IMR-90 (cell line): ENCODE data around the gene YBEY. TPM values are rescaled to one million over a fixed set of nuclear protein-coding genes. Genes with fewer than 3 reads are reported as not detected.

Experiments
- ATAC-seq: fragments of 200-7000 bp; cut with Tn5 transposase; 2 replicates; pipeline ENCODE4 v1.9.1; 2020; ENCODE audit warnings: low read depth, mild to moderate bottlenecking, moderate library complexity
- BruUV-seq: library from RNA; stranded (reverse); fragments of 400-500 nt; replicated peaks from 2 replicates; lab custom pipeline; 2021; lab: Mats Ljungman, UMichigan
- CTCF ChIA-PET: fragments of 300-600 bp; formaldehyde crosslinking; extraction: SDS; loops from one replicate; lab custom pipeline; 2021; ENCODE audit warnings: antibody characterized with exemption; lab: Yijun Ruan, JAX
- POLR2A ChIA-PET: fragments of 300-600 bp; sonication (Branson Sonifier 250); formaldehyde crosslinking; loops from one replicate; lab custom pipeline; 2022; ENCODE audit warnings: antibody characterized with exemption; ENCODE audit not compliant: unreplicated experiment; lab: Charles Lee
- DNase-seq: peaks from one replicate; pipeline ENCODE4 v3.0.0; 2013
- H2AFZ ChIP-seq: replicated peaks from 2 replicates; pipeline ENCODE3; 2013; ENCODE audit warnings: low read length, mild to moderate bottlenecking; ENCODE audit not compliant: poor library complexity
- H2AK5ac ChIP-seq: 2 replicates; pipeline ENCODE4 v1.6.1; 2013; ENCODE audit warnings: low read depth, low read length, inconsistent platforms
- H2AK9ac ChIP-seq: replicated peaks from 2 replicates; pipeline ENCODE3; 2013; ENCODE audit warnings: mild to moderate bottlenecking, low read depth, low read length, moderate library complexity; ENCODE audit not compliant: poor library complexity
- H2BK120ac ChIP-seq: 2 replicates; pipeline ENCODE4 v1.6.1; 2013; ENCODE audit warnings: low read depth, low read length, inconsistent platforms
- H2BK15ac ChIP-seq: 3 replicates; pipeline ENCODE4 v1.6.1; 2013; ENCODE audit warnings: low read depth, low read length, inconsistent platforms
- H2BK20ac ChIP-seq: 2 replicates; pipeline ENCODE4 v1.6.1; 2013; ENCODE audit warnings: low read depth, mild to moderate bottlenecking, inconsistent platforms, low read length, moderate library complexity
- H2BK5ac ChIP-seq: 2 replicates; pipeline ENCODE4 v1.6.1; 2013; ENCODE audit warnings: mild to moderate bottlenecking, low read depth, low read length, inconsistent platforms; ENCODE audit not compliant: poor library complexity, severe bottlenecking
- H3K14ac ChIP-seq: replicated peaks from 2 replicates; pipeline ENCODE4 v1.6.1; 2013; ENCODE audit warnings: low read depth, low read length, inconsistent platforms
- H3K18ac ChIP-seq: 2 replicates; pipeline ENCODE4 v1.6.1; 2013; ENCODE audit warnings: low read depth, low read length, control low read depth
- H3K23ac ChIP-seq: 2 replicates; pipeline ENCODE4 v1.6.1; 2013; ENCODE audit warnings: low read depth, low read length, inconsistent platforms
- H3K27ac ChIP-seq: 2 replicates; pipeline ENCODE4 v1.5.1; 2013; ENCODE audit warnings: mild to moderate bottlenecking, control low read depth, low read length; ENCODE audit not compliant: insufficient read depth
- H3K27me3 ChIP-seq: 2 replicates; pipeline ENCODE4 v1.6.1; 2013; ENCODE audit warnings: low read length; ENCODE audit not compliant: control insufficient read depth, insufficient read depth
- H3K36me3 ChIP-seq: 2 replicates; pipeline ENCODE4 v1.6.1; 2013; ENCODE audit warnings: low read length, mixed read lengths; ENCODE audit not compliant: control insufficient read depth, insufficient read depth
- H3K4ac ChIP-seq: 2 replicates; pipeline ENCODE4 v1.6.1; 2013; ENCODE audit warnings: low read depth, low read length, inconsistent platforms
- H3K4me1 ChIP-seq: 2 replicates; pipeline ENCODE4 v1.6.1; 2013; ENCODE audit warnings: low read length, mixed read lengths; ENCODE audit not compliant: control insufficient read depth, insufficient read depth
- H3K4me2 ChIP-seq: 2 replicates; pipeline ENCODE4 v1.6.1; 2013; ENCODE audit warnings: low read depth, mild to moderate bottlenecking, control low read depth, low read length, moderate library complexity
- H3K4me3 ChIP-seq: 2 replicates; pipeline ENCODE4 v1.5.1; 2013; ENCODE audit warnings: low read depth, mild to moderate bottlenecking, control low read depth, low read length, moderate library complexity; ENCODE audit not compliant: insufficient read depth
- H3K56ac ChIP-seq: 2 replicates; pipeline ENCODE4 v1.6.1; 2013; ENCODE audit warnings: low read length, inconsistent platforms; ENCODE audit not compliant: insufficient read depth; ENCODE audit errors: extremely low read depth
- H3K79me1 ChIP-seq, 2 experiments: 2 replicates each; pipeline ENCODE4 v1.6.1; 2013; ENCODE audit warnings: low read length in 2 of 2, inconsistent platforms in 1 of 2, low read depth in 1 of 2
- H3K9ac ChIP-seq: 2 replicates; pipeline ENCODE4 v1.6.1; 2013; ENCODE audit warnings: low read depth, low read length, control low read depth
- H3K9me1 ChIP-seq: 2 replicates; pipeline ENCODE4 v1.6.1; 2013; ENCODE audit warnings: low read length, inconsistent platforms; ENCODE audit not compliant: insufficient read depth
- H3K9me3 ChIP-seq: 2 replicates; pipeline ENCODE4 v1.6.1; 2013; ENCODE audit warnings: low read length; ENCODE audit not compliant: control insufficient read depth, insufficient read depth
- H4K20me1 ChIP-seq: 2 replicates; pipeline ENCODE4 v1.6.1; 2013; ENCODE audit warnings: low read length, inconsistent platforms; ENCODE audit not compliant: insufficient read depth
- H4K5ac ChIP-seq: 2 replicates; pipeline ENCODE4 v1.6.1; 2013; ENCODE audit warnings: mild to moderate bottlenecking, low read depth, low read length, control low read depth
- H4K8ac ChIP-seq, 2 experiments: 2 replicates each; pipeline ENCODE4 v1.6.1; 2013; ENCODE audit warnings: low read depth in 2 of 2, low read length in 2 of 2, control low read depth in 1 of 2, inconsistent platforms in 1 of 2
- H4K91ac ChIP-seq: 2 replicates; pipeline ENCODE4 v1.6.1; 2013; ENCODE audit warnings: low read depth, low read length, inconsistent platforms; ENCODE audit not compliant: insufficient read depth
- POLR2A ChIP-seq: IDR thresholded peaks from 2 replicates; pipeline ENCODE4 v1.6.1; 2012; ENCODE audit warnings: mild to moderate bottlenecking, low read depth, low read length
- RFX5 ChIP-seq: IDR thresholded peaks from 2 replicates; pipeline ENCODE4 v1.8.0; 2012; ENCODE audit warnings: low read depth, mild to moderate bottlenecking, low read length, moderate library complexity
- WGBS, 2 experiments: methylation state at CpG; one replicate each; pipeline versions ENCODE4 v1.1.5 to v1.1.7; 2013; ENCODE audit warnings: missing lambda C conversion rate in 2 of 2; ENCODE audit not compliant: insufficient read length in 1 of 2; ENCODE audit errors: extremely low coverage in 2 of 2; 5-methylcytosine and 5-hydroxymethylcytosine counted together
- dilution Hi-C: fragments of 300-500 bp; cut with HindIII; formaldehyde crosslinking; loops from one replicate; pipeline ENCODE4 v1.14.3; 2018; ENCODE audit warnings: low sequenced_read_pairs; ENCODE audit not compliant: unreplicated experiment
- in situ Hi-C: fragments of 300-500 bp; cut with MboI; formaldehyde crosslinking; loops from 3 replicates; pipeline ENCODE4 v1.14.3; 2019; ENCODE audit warnings: low sequenced_read_pairs, inconsistent platforms, mixed read lengths
- intact Hi-C: fragments of 100-400 bp; cut with micrococcal nuclease; formaldehyde crosslinking; loops from 2 replicates; pipeline ENCODE4 v1.10.0; 2022
- polyA plus RNA-seq, 3 experiments: library from polyadenylated mRNA; depleted of rRNA; stranded (reverse); fragments of >200 nt; gene quantifications; 2 replicates each; pipeline ENCODE4 v1.2.3, GENCODE V29; 2012; ENCODE audit warnings: low replicate concordance in 1 of 3
- total RNA-seq: library from RNA; depleted of rRNA; stranded (reverse); fragments of >200 nt; gene quantifications from 2 replicates; pipeline ENCODE4 v1.2.3, GENCODE V29; 2012

Gene YBEY
- total and polyA plus RNA-seq, 2 of the 4 experiments (the other 2 are of a cell fraction) = 5.9 to 26.2 TPM

- no peak overlapping the region for H4K91ac ChIP-seq
- H2BK20ac ChIP-seq = no peak overlapping the region
- peaks cover 11% of the 10 kb centered on the region for H3K9me1 ChIP-seq
- peak overlapping the region; percentile 67 for H2AK9ac ChIP-seq
- H3K4me1 ChIP-seq = peaks cover 12% of the 10 kb centered on the region
- no peak overlapping the region for H2AK5ac ChIP-seq
- H2BK5ac ChIP-seq = no peak overlapping the region
- no peak overlapping the region for H3K18ac ChIP-seq
- intact Hi-C loops (loop anchor here (5.0 kb wide), 1 partner anchor 42 kb away; no protein-coding TSS in a partner anchor), in situ Hi-C loops (no loop called here), dilution Hi-C loops (no loop called here)
- peaks cover 16 to 61% of the 10 kb centered on the region in 2 experiments for H3K79me1 ChIP-seq
- H4K8ac ChIP-seq = no peak overlapping the region
- ATAC-seq (no peak), DNase-seq (no peak)
- no peak overlapping the region for H2BK15ac ChIP-seq
- H3K27ac ChIP-seq = no peak overlapping the region
- ChIA-PET POLR2A (no interaction called here), CTCF (no interaction called here)
- no peak overlapping the region for H3K4me3 ChIP-seq
- no TSS peak for BruUV-seq
- H3K4ac ChIP-seq = no peak overlapping the region
- no peak overlapping the region for H3K56ac ChIP-seq
- no peak overlapping the region for H3K14ac ChIP-seq
- no peaks in the 10 kb centered on the region for H3K9me3 ChIP-seq
- H2AFZ ChIP-seq = no peak overlapping the region
- H2BK120ac ChIP-seq = no peak overlapping the region
- no peak overlapping the region for H3K4me2 ChIP-seq
- TF ChIP-seq RFX5 = no peak
- TF ChIP-seq POLR2A = no peak
- no peak overlapping the region for H3K23ac ChIP-seq
- no peak overlapping the region for H3K9ac ChIP-seq
- WGBS, 2 experiments = 98% methylated on average over 8 of the region's 15 CpGs; no CpG with 5 or more reads in 1 of the 2 experiments
- no peaks in the 10 kb centered on the region for H3K27me3 ChIP-seq
- no peak overlapping the region for H4K5ac ChIP-seq
- peaks cover 15% of the 10 kb centered on the region for H4K20me1 ChIP-seq
- peaks cover 30% of the 10 kb centered on the region for H3K36me3 ChIP-seq
Measured at GRCh38 chr21:46284077-46284644, 2.0 kb upstream of the YBEY start.
